Measurements from ENCODE around the gene ALDH2.
A peak's percentile ranks its signal among the peaks of the same experiment; 100 is the strongest.
"Not testable (repeated sequence)": the region's sequence is repeated elsewhere in the genome, so short reads cannot be mapped to it uniquely, and the experiment has no call there.

ALDH2 gene

DNA sequence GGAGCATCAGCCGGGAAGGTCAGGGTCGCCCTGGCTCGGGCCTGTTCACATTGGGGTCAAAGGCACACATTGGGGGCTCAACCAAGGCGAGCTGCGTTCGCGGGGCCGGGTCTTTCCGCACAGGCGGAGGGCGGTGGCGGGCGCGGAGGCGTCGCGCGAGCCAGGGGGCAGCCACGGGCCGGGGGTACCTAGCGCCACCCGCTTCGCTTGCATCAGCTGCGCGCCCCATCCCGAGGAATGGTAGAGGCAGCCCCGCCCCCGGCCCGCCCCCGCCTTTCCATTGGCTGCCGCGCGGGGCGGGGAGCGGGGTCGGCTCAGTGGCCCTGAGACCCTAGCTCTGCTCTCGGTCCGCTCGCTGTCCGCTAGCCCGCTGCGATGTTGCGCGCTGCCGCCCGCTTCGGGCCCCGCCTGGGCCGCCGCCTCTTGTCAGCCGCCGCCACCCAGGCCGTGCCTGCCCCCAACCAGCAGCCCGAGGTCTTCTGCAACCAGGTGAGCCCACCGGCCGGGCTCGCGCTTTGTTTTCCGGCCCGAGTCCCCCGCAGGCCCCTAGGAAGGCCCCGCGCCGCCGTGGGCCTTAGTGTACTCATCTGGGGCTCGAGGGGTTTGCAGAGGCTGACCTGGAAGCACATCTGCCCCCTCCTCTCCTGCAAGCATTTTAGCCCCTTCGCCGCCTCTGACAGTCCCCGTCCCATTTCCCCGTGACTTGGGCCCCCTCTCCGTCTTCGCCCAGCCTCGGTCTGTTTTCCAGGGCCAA is at the start of gene ALDH2:
Gene ALDH2 (plus strand): TSS at position 326 of the 754 bp plus-strand sequence. CDS start 50 bp downstream, at position 376.
- DNase-seq, result peak; percentile 68

DNA sequence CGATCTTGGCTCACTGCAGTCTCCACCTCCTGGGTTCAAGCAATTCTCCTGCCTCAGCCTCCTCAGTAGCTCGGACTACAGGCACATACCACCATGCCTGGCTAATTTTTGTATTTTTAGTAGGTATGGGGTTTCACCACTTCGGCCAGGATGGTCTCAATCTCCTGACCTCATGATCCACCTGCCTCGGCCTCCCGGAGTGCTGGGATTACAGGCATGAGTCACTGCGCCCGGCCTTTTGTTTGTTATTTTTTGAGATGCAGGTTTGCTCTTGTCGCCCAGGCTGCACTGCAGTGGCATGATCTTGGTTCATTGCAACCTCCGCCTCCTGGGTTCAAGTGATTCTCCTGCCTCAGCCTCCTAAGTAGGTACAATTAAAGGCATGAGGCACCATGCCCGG is 47.4 kb upstream of the ALDH2 start:
- not testable (repeated sequence) for DNase-seq

DNA sequence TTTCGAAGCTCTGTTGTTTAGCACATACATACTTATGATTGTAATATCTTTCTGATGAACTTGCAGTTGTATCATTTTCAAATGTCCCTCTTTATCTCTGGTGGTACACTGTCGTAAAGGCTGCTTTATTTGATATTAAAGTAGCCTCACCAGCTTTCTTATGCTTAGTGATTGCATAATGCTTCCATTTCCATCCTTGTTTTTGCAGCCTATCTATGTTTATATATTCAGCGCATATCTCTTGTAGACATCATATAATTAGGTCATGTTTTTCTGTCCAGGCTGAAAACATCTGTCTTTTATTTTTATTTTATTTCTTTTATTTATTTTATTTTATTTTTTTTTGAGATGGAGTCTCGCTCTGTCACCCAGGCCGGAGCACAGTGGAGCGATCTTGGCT is 46.3 kb upstream of the ALDH2 start:
- DNase-seq, result no peak

GRCh38 chr12:111723646-111724360 is 42.9 kb upstream of the ALDH2 start:
- DNase-seq, result not testable (repeated sequence)

- no peak for DNase-seq
These were observed 37.9 kb upstream of the ALDH2 start for GRCh38 chr12:111728795-111729194.

DNA sequence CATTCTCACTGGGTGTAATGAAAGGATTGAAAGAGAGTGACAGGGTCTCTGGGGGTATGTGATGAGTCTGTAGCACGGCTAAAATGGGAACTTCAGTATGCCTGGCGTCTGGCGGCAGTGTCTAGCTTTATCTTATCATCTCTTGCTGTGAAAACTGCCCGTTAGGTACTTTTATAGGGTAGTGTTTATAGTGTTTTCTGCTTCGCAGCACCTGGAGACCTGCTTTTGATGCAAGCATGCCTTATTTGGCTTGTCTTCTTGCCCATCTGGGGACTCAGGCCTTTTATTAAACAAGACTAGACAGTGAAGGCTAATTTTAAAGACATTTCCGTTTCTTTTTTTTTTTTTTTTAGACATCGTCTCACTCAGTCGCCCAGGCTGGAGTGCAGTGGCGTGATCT is 36.3 kb upstream of the ALDH2 start:
- DNase-seq, result no peak

DNA sequence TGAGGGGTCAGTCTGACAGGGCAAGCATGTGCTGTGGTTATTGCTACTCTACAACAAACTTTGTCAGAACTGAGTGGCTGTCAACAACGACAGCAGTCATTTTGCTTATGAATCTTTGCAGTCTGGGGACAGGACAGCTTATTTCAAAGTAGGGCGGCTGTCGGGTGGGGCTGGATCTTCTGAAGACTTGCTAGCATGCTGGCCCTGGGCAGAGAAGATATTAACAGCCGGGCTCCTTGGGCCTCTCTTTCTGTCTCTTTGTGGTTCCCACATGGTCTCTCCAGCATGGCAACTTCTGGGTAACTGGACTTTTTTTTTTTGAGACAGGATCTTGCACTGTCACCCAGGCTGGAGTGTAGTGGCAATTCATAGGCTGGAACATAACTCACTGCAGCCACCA is 33.9 kb upstream of the ALDH2 start:
- no peak for DNase-seq

- DNase-seq, result no peak
These were observed 33.3 kb upstream of the ALDH2 start for GRCh38 chr12:111733340-111733915.

DNA sequence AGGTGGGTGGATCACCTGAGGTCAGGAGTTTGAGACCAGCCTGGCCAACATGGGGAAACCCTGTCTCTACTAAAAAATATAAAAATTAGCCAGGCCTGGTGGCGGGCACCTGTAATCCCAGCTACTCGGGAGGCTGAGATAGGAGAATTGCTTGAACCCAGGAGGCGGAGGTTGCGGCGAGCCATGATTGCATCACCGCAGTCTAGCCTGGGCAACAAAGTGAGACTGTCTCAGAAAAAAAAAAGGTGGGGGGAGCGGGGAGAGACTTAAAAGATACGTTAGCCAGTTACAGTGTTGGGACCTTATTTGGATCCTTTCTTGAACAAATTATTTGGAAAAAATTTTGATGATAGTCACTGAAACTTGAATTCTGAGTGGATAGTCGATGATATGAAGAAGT is 27.2 kb upstream of the ALDH2 start:
- DNase-seq, result not testable (repeated sequence)

DNA sequence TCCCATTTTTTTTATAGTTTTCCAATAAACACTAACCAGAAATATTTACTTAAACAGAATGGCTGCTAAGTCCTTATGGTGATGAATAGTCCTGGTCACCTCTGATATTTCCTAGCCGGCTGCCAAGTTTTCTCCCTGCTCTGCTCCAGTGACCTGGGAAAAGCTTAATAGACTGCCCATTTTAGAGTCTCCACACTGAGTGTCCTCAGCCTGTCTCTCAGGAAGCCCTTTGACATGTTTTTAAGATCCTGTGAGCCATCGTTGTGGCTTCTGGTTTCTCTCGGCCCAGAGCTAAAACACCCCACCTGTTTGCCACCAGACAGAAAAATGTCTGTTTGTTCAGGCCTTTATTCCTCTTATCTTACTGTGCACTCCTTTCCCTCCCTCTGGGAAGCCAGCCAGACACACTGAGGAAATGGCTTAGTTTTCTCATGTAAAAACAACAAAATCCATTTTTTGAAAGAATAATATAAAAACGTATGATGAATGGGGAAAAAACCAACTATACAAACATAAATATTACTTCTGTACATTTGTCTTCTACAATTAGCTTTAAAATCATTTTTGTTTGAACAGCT is 25.4 kb upstream of the ALDH2 start:
- no peak for DNase-seq

DNA sequence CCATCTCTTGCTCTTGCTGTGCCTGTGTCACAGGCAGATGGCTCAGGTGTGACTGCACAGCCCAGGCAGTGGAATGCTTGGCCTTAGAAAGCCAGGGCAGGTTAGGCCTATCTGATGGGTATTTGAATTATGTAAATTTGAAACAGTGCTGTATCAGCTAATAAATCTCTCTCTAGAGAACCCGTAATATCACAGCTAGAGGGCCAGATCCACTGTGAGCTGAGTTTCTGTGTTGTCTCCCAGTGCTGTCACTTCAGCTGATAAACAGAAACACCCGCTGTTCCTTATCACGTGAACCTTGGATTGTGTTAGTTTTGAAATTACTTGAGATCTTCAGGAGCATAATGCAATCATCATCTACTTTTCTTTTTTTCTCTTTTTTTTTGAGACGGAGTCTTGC is 21.5 kb upstream of the ALDH2 start:
- DNase-seq, result no peak

DNA sequence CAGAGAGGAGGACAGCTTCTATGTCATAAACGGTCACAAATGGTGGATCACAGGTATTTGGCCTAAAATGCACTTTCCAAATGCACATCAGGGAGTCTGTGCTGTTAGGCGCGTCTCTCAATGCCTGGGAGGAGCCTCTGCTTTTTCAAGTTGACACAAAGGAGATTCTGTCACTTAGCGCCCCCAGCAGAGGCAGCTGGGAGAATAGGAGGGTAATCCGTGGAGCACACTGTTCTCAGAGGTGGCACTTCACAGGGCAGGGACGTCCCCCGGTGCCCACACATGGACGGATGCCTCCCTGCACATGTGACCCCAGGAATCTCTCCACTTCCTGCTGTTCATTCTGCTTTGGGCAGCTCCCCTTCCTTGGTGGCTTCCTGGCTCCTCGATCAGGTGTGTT is 19.4 kb upstream of the ALDH2 start:
- no peak for DNase-seq

- DNase-seq, result no peak
These were observed 18.5 kb upstream of the ALDH2 start for GRCh38 chr12:111748151-111748672.

GRCh38 chr12:111748867-111749266 is 17.9 kb upstream of the ALDH2 start:
- no peak for DNase-seq

DNA sequence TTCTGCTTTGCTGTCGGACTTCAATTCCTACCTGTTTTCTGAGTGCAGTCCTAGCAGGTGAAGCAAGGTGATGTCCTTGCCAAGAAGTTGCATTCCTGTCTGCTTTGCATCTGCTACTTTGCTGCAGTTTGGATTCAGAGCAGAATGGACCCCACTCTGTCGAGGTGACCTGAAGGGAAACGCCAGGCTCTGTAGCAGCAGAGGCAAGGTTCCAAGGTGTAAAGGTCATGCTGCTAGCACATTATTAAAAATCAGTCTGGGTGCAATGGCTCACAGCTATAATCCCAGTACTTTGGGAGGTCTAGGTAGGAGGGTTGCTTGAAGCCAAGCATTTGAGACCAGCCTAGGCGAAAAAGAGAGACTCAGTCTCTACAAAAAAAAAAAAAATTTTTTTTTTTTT is 17.3 kb upstream of the ALDH2 start:
- no peak for DNase-seq

GRCh38 chr12:111753144-111753881 is 13.4 kb upstream of the ALDH2 start:
- DNase-seq, result peak; percentile 39

GRCh38 chr12:111754671-111755070 is 12.1 kb upstream of the ALDH2 start:
- DNase-seq, result no peak

DNA sequence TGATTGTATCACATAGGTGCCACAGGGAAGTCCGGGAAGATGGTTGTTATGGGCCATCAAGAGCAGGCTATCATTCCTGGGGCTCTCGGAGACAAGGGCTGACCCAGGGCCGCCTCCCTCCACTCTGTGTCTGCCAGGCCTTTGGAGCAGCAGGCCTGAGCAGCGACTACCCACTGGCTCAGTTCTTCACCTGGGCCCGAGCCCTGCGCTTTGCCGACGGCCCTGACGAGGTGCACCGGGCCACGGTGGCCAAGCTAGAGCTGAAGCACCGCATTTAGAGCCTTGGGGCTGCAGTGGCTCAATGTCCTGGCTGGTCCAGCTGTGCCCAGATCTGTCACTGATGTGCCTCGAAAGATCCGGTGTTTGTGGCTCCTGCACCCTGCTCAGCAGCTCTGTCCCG is 10.5 kb upstream of the ALDH2 start:
- DNase-seq, result no peak

DNA sequence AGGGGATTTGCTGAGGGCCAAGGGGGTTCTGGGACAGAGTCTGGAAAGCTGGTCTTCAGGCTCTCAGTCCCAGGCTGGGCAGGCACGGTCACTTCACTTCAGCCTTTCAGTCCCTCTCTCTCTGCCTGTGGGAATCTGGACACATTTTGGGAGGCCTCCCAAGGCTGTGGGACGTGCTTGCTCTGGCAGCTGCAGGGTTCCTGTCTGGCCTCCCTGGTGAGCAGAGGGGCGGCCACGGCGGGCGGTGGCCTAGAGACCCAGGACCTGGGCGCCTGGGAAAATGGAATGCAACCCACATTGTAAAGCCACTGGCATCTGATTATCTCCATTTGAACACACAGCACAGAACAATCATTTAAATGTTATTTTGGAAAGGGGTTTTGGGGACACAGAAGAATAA is 10.1 kb upstream of the ALDH2 start:
- DNase-seq, result no peak

DNA sequence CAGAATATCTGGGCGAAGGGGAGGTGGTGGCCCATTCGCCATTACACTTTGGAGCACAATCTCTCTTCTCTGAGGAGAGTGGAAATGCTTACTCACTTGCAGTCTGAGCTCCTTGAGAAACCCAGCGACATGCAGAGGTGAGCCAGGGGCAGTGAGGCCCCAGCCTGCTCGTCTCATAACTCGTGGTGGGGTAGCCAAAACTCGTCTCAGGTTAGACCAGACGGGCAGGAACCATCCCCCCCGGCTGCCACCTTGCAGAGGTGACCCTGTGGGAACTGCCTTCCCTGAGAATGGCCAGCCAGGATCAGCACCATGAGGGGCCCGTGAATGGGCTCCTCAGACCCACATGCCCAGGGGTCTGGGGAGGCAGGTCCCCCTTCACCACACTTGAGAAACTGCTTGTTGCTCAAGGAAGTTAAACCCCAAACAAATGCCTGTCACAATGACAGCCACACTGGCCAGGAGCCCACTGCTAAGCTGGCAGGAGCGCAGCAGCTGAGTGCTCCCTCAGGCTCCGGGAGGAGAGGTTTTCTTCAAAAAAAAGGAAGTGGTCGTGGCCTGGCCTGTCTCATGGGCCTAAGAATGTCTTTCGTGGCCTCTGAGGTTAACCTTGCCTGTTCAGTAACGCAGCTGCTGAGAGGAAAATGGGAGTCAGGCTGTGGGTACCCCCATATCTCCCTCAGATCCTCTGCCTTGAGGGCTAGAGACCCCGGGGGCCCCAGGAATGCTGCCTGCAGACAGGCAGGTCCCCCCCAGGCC is 9.2 kb upstream of the ALDH2 start:
- peak; percentile 72 for DNase-seq

DNA sequence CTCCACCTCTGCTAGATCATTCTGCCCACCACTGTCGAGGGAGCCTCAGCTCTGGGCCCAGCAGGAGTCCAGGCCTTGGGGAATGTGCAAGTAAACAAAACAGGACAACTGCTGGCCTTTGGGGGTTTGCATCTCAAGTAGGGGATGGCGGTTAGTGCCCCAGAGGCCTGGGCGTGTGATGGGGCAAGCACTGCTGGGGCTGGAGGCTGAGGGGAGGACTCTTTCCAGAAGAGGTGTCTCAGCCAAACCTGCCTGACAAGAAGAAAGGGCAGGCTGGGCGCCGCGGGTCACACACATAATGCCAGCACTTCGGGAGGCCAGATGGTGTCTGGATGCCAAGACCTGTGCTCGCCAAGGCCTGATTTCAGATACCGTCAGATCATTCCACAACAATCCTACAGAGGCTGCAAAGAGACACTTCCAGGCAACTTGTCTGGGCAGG is 8.6 kb upstream of the ALDH2 start:
- no peak for DNase-seq

DNA sequence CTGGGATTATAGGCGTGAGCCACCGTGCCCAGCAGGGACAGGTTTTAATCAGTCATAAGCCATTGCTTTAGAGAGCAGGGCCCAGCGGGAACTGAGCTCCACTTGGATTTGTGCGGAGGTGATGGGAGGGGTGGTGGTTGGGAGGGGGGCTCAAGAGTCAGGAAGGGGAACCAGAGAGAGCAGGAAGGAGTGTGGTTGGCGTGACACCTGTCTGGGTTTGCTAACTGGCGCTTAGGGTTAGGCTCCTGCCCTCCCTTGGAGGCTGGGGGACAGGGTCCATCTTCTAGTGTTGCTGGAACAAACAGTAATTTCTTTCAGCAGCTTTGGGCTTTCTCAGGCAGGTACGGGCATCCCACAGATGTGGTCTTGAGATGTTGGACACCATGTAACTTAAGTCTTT is 7.5 kb upstream of the ALDH2 start:
- DNase-seq, result no peak

Measured in EL (cell line).